Fibroblast of skin of right biceps (primary cell): ENCODE measurements around the gene ENTHD1.
A peak's percentile ranks its signal among the peaks of the same experiment; 100 is the strongest.

Source experiments
- DNase-seq: peaks from one replicate; pipeline ENCODE4 v3.0.0-alpha.2; 2013

The ENTHD1 gene

DNA sequence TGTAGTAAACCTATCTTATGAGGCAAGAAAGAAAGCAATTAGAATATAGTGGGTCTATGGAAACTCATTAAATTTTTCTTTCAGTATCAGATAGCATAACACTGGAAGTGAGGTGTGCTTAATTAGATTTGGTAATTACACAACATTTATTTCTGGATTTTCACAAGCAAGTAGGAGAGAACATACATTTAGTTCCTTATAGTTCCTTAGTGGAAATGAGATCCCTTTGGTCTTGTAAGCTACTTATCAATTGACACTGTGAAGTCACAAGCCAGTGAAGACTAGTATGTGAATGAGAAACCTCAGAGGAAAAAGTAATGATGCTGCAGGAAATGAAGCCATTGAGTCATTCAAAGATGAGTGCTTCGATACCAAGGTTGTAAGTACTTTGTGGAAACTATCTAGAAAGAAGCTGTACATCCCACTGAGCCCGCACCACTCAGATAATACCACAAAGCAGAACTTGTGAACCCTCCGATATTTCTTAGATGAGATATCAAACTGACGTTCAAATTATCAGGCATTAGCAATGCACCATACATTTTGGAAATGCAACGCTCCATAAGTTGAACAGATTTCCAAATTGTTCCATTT is 53.5 kb downstream of the ENTHD1 start:
- DNase-seq, result no peak

DNA sequence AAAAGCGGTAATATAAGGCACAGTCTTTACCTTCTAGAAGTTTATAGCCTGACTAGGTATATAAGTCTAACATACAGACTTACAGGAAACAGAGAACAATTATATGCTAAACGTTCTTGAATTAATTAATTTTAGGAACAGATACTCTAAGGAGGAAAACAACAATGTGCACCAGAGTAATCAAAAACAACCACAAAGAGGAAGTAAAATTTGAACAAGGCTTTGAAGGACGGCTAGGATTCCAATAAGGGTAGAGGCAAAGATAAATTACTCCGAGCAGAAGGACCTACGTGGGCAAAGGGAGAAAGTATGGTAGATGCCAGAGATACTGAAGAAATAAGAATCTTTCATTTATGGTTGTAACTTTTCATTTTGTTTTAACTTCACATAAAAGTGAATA is 54.4 kb downstream of the ENTHD1 start:
- no peak for DNase-seq

DNA sequence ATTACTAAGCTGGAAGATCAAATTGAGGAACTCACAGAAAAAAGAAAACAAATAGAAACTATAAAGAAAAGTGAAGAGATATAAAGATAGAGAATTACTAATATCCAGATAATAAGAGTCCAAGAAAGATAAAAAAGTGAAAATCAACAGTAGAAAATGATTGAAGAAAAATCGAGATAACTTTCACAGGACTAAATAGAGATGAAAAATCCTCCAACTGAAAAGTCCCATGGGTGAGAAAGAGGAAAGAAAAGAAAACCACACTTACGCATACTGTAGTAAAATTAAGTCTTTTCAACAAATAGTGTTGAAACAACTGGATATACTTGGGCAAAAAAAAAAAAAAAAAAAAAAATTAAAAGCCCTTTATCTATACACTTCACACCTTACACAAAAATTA is 60.0 kb downstream of the ENTHD1 start:
- no peak for DNase-seq

DNA sequence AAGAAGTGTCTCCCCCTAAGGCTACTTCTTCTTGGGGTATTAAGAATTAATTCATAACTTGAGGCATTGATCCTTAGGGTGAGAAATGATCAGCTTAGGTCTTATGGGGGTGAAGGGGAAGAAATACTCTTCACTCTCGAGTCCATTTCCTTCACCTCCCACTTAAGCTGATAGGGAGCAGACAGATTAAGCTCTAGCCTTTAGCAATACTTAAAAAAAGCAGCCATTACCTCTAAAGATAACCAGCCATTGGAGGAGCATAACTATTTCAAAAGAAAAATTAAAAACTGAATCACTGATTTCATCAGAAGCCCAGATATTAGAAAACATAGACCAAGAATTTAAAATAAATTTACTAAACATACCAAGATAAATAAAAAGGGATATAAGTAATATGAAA is 60.5 kb downstream of the ENTHD1 start:
- no peak for DNase-seq

GRCh38 chr22:39832627-39833074 is 60.9 kb downstream of the ENTHD1 start:
- DNase-seq, result no peak

- no peak for DNase-seq
These were observed 67.9 kb downstream of the ENTHD1 start for GRCh38 chr22:39825661-39826102.

DNA sequence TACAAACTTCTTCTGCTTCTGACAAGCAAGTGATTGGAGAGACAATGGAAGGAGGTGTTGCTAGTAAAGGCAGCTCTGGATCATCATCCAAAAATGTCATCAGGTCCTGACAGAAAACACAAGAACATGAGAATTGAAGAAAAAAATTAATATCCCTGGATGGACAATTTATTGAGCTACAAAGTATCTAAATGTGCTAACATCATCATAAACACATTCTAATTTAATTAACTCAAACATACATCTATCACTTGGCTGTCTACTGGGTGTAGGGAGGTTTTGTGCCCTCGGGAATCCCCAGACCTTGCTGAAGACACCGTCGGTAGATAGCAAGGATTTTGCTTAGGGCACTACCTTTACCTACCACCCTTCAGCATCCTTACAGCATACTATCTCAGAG is 72.6 kb downstream of the ENTHD1 start:
- DNase-seq, result no peak

- peak; percentile 93 for DNase-seq
These were observed 73.3 kb downstream of the ENTHD1 start for GRCh38 chr22:39820256-39820655.

DNA sequence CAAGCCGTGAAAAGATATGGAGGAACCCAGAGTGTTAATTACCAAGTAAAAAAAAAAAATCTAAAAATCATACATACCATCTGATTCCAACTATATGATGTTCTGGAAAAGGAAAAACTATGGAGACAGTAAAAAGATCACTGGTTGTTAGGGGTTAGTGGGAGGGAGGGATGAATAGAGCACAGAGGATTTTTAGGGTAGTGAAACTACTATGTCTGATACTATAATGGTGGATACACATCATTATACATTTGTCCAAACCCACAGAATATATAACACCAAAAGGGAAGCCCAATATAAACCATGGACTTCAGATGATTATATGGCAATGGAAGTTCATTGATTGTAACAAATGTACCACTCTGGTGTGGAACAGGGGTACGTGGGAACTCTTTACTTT is 74.1 kb downstream of the ENTHD1 start:
- no peak for DNase-seq

DNA sequence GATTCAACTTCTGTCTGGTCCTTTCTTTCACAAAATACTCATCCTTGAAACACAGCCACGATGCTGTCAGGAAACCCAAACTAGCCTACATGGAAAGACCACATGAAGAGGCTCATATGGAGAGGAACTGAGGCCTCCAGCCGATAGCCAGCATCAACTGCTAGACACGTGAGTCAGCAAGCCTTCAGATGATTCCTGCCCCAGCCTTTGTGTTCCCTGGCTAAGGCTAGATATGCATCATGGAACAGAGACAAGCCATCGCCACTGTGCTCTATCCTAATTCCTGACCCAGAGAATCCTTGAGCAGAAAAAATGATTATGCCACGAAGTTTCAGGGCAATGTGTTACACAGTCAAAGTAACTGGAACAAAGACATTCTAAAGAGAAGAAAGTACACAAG is 75.5 kb downstream of the ENTHD1 start:
- DNase-seq, result peak; percentile 88

DNA sequence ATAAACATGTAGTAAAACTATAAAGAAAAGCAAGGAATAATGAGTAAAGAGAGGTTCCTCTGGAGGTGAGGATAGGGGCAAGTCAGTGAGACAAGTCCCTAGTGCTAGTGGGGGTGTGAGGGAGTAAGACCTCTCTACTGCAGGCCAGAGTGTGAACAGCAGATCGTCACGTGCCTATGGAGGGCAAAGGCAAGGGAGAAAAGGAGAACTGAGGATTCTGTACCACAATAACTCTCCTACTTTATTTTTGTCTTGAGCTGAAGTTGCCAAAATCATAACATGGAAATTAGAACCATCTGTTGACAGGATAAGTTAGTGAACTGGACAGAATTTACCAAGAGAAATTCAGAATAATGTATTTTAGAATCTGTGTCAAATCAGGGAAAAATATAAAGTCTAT is 77.6 kb downstream of the ENTHD1 start:
- DNase-seq, result peak; percentile 10

- peak; percentile 58 for DNase-seq
These were observed 78.7 kb downstream of the ENTHD1 start for GRCh38 chr22:39814899-39815298.

GRCh38 chr22:39809772-39810557 is 83.6 kb downstream of the ENTHD1 start:
- DNase-seq, result no peak

DNA sequence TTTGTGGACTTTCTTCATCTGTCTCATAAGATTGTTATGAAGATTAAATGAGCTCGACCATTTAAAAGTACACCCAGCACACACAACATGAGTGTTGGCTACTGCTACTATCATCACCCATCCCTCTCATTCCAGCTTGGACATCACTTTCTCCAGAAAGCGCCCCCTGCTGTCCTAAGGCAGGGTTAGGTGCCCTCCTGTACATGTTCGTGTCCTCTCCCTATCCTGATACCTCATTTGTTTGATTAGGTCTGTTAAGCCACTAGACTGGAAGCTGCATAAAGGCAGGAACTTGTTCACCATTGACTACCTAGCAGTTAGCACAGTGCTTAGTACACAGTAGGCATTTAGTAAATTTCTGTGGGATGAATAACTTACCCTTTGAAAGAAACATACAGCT is 85.5 kb downstream of the ENTHD1 start:
- DNase-seq, result no peak

DNA sequence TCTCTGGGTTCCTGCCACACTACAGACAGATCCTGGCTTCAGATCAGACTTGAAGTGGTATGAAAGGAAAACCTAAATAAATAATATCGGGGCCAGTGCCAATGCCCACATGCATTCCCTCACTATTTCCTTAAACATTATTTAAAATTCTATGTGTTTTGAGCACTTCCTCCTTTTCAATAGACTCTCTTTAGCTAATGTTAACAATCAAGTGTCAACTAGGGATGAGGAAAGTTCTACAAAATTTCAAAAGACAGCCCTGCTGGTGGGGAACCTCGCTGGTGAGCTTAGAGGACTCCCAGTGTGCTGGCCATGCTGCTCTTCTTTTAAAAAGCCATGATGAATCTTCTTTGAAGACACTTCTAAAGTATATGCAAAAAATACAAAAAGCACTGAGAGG is 87.5 kb downstream of the ENTHD1 start:
- no peak for DNase-seq

GRCh38 chr22:39805117-39805516 is 88.4 kb downstream of the ENTHD1 start:
- no peak for DNase-seq

- no peak for DNase-seq
These were observed 90.9 kb downstream of the ENTHD1 start for GRCh38 chr22:39802682-39803081.

- DNase-seq, result no peak
These were observed 92.6 kb downstream of the ENTHD1 start for GRCh38 chr22:39800790-39801520.

GRCh38 chr22:39797528-39798147 is 95.9 kb downstream of the ENTHD1 start:
- no peak for DNase-seq

DNA sequence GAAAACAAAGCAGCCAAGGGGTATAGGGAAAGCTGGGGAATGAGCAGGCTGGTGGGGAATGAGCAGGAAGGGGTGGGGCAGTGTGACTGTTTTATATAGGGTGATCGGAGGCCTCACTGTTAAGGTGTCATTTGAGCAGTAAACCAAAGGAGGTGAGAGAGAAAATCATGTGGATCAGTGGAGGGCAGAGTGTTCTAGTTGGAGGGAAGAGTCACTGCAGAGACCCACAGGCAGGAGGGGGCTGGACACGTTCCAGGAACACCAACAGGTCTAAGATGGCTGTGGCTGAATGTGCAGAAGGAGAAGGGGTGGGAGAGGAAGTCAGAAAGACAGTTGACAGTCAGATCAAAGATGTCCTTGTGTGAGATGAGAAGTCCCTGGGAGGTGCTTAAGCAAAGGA is 103.8 kb downstream of the ENTHD1 start:
- no peak for DNase-seq

GRCh38 chr22:39785232-39785631 is 108.3 kb downstream of the ENTHD1 start:
- DNase-seq, result no peak

DNA sequence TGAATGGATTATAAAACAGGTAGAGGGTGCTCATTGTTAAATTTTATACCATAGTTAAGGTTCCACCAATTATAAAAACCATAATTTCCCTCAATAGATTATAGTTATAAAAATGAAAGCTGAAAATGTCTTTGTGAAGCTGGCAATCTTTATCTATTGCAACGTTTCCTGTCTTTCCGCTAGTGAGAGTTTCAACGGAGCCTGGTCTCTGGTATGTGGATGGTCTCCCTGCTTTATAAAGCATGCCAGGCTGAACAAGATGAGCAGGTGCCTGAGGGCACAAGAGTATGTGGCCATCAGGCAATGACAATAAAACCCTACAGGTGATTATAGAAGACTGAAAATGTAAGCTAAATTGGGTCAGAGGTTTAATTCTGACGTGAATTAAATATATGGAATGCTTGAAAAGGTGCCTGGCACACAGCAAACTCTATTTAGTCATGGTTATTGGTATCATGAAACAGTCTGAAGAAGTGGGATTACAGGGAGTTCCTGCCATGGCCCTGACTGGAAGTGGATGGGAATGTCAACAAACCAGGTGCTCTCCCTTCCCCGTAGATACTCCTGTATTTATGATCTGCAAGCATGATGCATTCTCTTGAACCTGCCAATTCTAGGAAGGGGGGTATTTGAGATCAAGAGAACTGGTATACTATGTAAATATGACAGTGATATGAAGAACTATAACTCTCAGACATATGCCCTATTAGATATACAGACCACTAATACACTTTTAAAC is 115.7 kb downstream of the ENTHD1 start:
- DNase-seq, result no peak
